GM19043 (cell line): ENCODE data around the gene BCORL1.

Source experiments
- ATAC-seq: cut with Tn5 transposase; IDR thresholded peaks from one replicate; pipeline ENCODE4 v1.9.1; 2021; ENCODE audit warnings: low read depth; ENCODE audit not compliant: unreplicated experiment

BCORL1 gene

GRCh38 chrX:129961180-129962083, 21.0 kb upstream of the BCORL1 start:
- ATAC-seq: peak; percentile 87

- ATAC-seq: no peak
Measured at GRCh38 chrX:129963729-129964128, 18.7 kb upstream of the BCORL1 start.

GRCh38 chrX:129965166-129965565, 17.3 kb upstream of the BCORL1 start:
- no peak for ATAC-seq

- ATAC-seq: no peak
Measured at GRCh38 chrX:129968968-129969367, 13.5 kb upstream of the BCORL1 start.

- no peak for ATAC-seq
Measured at GRCh38 chrX:129976441-129976840, 6.0 kb upstream of the BCORL1 start.

GRCh38 chrX:129979207-129979920, 3.1 kb upstream of the BCORL1 start:
- ATAC-seq: no peak

GRCh38 chrX:129980001-129980401, 2.4 kb upstream of the BCORL1 start:
- ATAC-seq: no peak

GRCh38 chrX:129980540-129981199, 1.8 kb upstream of the BCORL1 start:
- ATAC-seq: no peak

GRCh38 chrX:129981200-129981553, 1.3 kb upstream of the BCORL1 start:
- no peak for ATAC-seq

- no peak for ATAC-seq
Measured at GRCh38 chrX:129981752-129982299, 609 bp upstream of the BCORL1 start.

GRCh38 chrX:129983575-129984110, 1.2 kb downstream of the BCORL1 start:
- ATAC-seq: no peak

GRCh38 chrX:129984111-129984958, 1.9 kb downstream of the BCORL1 start:
- ATAC-seq: no peak

- ATAC-seq: no peak
Measured at GRCh38 chrX:129987871-129988270, 5.4 kb downstream of the BCORL1 start.

- no peak for ATAC-seq
Measured at GRCh38 chrX:129992181-129992580, 9.7 kb downstream of the BCORL1 start.

- no peak for ATAC-seq
Measured at GRCh38 chrX:129996120-129996519, 13.7 kb downstream of the BCORL1 start.

GRCh38 chrX:129997086-129997485, 14.7 kb downstream of the BCORL1 start:
- ATAC-seq: no peak

GRCh38 chrX:129998021-129998420, 15.6 kb downstream of the BCORL1 start:
- ATAC-seq: no peak

- no peak for ATAC-seq
Measured at GRCh38 chrX:130001893-130002292, 19.5 kb downstream of the BCORL1 start.

GRCh38 chrX:130002541-130002940, 20.1 kb downstream of the BCORL1 start:
- no peak for ATAC-seq
